SK-N-SH treated with all-trans-retinoic acid at 6 μM for 48 hours (cell line): ENCODE data around the gene ARID1B.

ENCODE experiments used
- ATAC-seq: fragments of 200-7000 bp; cut with Tn5 transposase; 3 replicates; pipeline ENCODE4 v1.9.1; 2020; ENCODE audit warnings: mild to moderate bottlenecking, moderate library complexity
- ARNTL ChIP-seq: fragments of 450-650 bp; formaldehyde crosslinking; IDR thresholded peaks from 2 replicates; pipeline ENCODE4 v1.5.0; 2020; ENCODE audit warnings: low read depth, mild to moderate bottlenecking, moderate library complexity, borderline replicate concordance
- BACH2 ChIP-seq: fragments of 250-450 bp; sonication (Bioruptor Pico); IDR thresholded peaks from 2 replicates; pipeline ENCODE4 v1.9.0; 2021; ENCODE audit warnings: mild to moderate bottlenecking, borderline replicate concordance
- CREB5 ChIP-seq: fragments of 250-450 bp; sonication (Bioruptor Pico); IDR thresholded peaks from 2 replicates; pipeline ENCODE4 v1.5.1; 2020; ENCODE audit warnings: low read depth, mild to moderate bottlenecking, moderate library complexity
- CSDC2 ChIP-seq: fragments of 250-450 bp; sonication (Bioruptor Pico); IDR thresholded peaks from 2 replicates; pipeline ENCODE4 v1.5.0; 2020; ENCODE audit warnings: mild to moderate bottlenecking, moderate library complexity
- CSRNP3 ChIP-seq: fragments of 250-450 bp; sonication (Bioruptor Pico); IDR thresholded peaks from 2 replicates; pipeline ENCODE4 v1.5.1; 2021; ENCODE audit warnings: mild to moderate bottlenecking, moderate library complexity
- ESRRG ChIP-seq: fragments of 250-450 bp; sonication (Bioruptor Pico); IDR thresholded peaks from 2 replicates; pipeline ENCODE4 v1.6.1; 2021; ENCODE audit warnings: mild to moderate bottlenecking
- GLIS3 ChIP-seq: fragments of 250-450 bp; sonication (Bioruptor Pico); IDR thresholded peaks from 2 replicates; pipeline ENCODE4 v1.5.0; 2020; ENCODE audit warnings: mild to moderate bottlenecking, moderate library complexity
- ISL1 ChIP-seq: fragments of 250-450 bp; sonication (Bioruptor Pico); IDR thresholded peaks from 2 replicates; pipeline ENCODE4 v2.1.2; 2022; ENCODE audit warnings: mild to moderate bottlenecking, moderate library complexity
- OSR1 ChIP-seq: fragments of 250-450 bp; sonication (Bioruptor Pico); IDR thresholded peaks from 2 replicates; pipeline ENCODE4 v1.8.0; 2022; ENCODE audit warnings: moderate library complexity, mild to moderate bottlenecking, inconsistent platforms
- PATZ1 ChIP-seq: fragments of 250-450 bp; sonication (Bioruptor Pico); IDR thresholded peaks from 2 replicates; pipeline ENCODE4 v1.8.0; 2020; ENCODE audit warnings: mild to moderate bottlenecking, moderate library complexity, borderline replicate concordance
- POU6F1 ChIP-seq: fragments of 250-450 bp; sonication (Bioruptor Pico); IDR thresholded peaks from 2 replicates; pipeline ENCODE4 v1.8.0; 2021; ENCODE audit warnings: low read depth, mild to moderate bottlenecking, moderate library complexity, borderline replicate concordance
- RARB ChIP-seq: fragments of 250-450 bp; sonication (Bioruptor Pico); IDR thresholded peaks from 2 replicates; pipeline ENCODE4 v1.8.0; 2021; ENCODE audit warnings: mild to moderate bottlenecking, moderate library complexity
- SNAI2 ChIP-seq: fragments of 250-450 bp; sonication (Bioruptor Pico); IDR thresholded peaks from 2 replicates; pipeline ENCODE4 v1.5.0; 2020; ENCODE audit warnings: mild to moderate bottlenecking, moderate library complexity
- TCF4 ChIP-seq: fragments of 250-450 bp; sonication (Bioruptor Pico); IDR thresholded peaks from 2 replicates; pipeline ENCODE4 v1.8.0; 2021; ENCODE audit warnings: mild to moderate bottlenecking, moderate library complexity, borderline replicate concordance
- TSHZ2 ChIP-seq: fragments of 250-450 bp; sonication (Bioruptor Pico); IDR thresholded peaks from 2 replicates; pipeline ENCODE4 v1.5.0; 2020; ENCODE audit warnings: mild to moderate bottlenecking, moderate library complexity
- ZC3H10 ChIP-seq: fragments of 250-450 bp; sonication (Bioruptor Pico); IDR thresholded peaks from 2 replicates; pipeline ENCODE4 v1.5.1; 2021; ENCODE audit warnings: mild to moderate bottlenecking, moderate library complexity
- ZFP3 ChIP-seq: fragments of 250-450 bp; sonication (Bioruptor Pico); IDR thresholded peaks from 2 replicates; pipeline ENCODE4 v1.5.0; 2020; ENCODE audit warnings: mild to moderate bottlenecking, moderate library complexity
- ZFP30 ChIP-seq: fragments of 450-650 bp; formaldehyde crosslinking; IDR thresholded peaks from 2 replicates; pipeline ENCODE4 v1.5.0; 2022; ENCODE audit warnings: mild to moderate bottlenecking, moderate library complexity
- ZNF565 ChIP-seq: fragments of 450-650 bp; formaldehyde crosslinking; conservative IDR thresholded peaks from 2 replicates; pipeline ENCODE4 v1.5.0; 2020; ENCODE audit warnings: low read depth, mild to moderate bottlenecking, moderate library complexity
- ZNF70 ChIP-seq: fragments of 450-650 bp; formaldehyde crosslinking; IDR thresholded peaks from 2 replicates; pipeline ENCODE4 v1.5.0; 2020; ENCODE audit warnings: mild to moderate bottlenecking, moderate library complexity
- ZNF8 ChIP-seq: fragments of 450-650 bp; formaldehyde crosslinking; IDR thresholded peaks from 2 replicates; pipeline ENCODE4 v1.5.0; 2020; ENCODE audit warnings: mild to moderate bottlenecking, moderate library complexity

Gene ARID1B

GRCh38 chr6:157230910-157231309, 453.7 kb downstream of the ARID1B start:
- TF ChIP-seq ESRRG (no peak), ARNTL (no peak), ZNF8 (CRISPR knock-in tag) (no peak), ZNF70 (no peak)
- no peak for ATAC-seq

GRCh38 chr6:157232161-157232895, 455.1 kb downstream of the ARID1B start:
- no peak for ATAC-seq
- no peak for TF ChIP-seq RARB (CRISPR knock-in tag)
- TF ChIP-seq BACH2, result no peak
- no peak for TF ChIP-seq CSDC2
- no peak for TF ChIP-seq CREB5 (CRISPR knock-in tag)
- TF ChIP-seq POU6F1 (CRISPR knock-in tag), result no peak
- TF ChIP-seq TSHZ2 (CRISPR knock-in tag), result no peak
- TF ChIP-seq SNAI2, result no peak
- TF ChIP-seq ZNF565 (CRISPR knock-in tag), result no peak
- TF ChIP-seq ZNF8 (CRISPR knock-in tag), result no peak
- no peak for TF ChIP-seq ZNF70
- no peak for TF ChIP-seq TCF4
- no peak for TF ChIP-seq CSRNP3 (CRISPR knock-in tag)
- no peak for TF ChIP-seq ZC3H10 (CRISPR knock-in tag)
- no peak for TF ChIP-seq ISL1 (CRISPR knock-in tag)
- no peak for TF ChIP-seq OSR1 (CRISPR knock-in tag)
- TF ChIP-seq ZFP3 (CRISPR knock-in tag), result no peak
- no peak for TF ChIP-seq GLIS3 (CRISPR knock-in tag)
- TF ChIP-seq ZFP30 (CRISPR knock-in tag), result no peak

- no peak for ATAC-seq
- TF ChIP-seq ZNF565 (CRISPR knock-in tag) (no peak), ESRRG (no peak), PATZ1 (CRISPR knock-in tag) (no peak), ISL1 (CRISPR knock-in tag) (no peak), BACH2 (no peak), POU6F1 (CRISPR knock-in tag) (no peak), GLIS3 (CRISPR knock-in tag) (no peak)
Measured at GRCh38 chr6:157233156-157233555, 456.0 kb downstream of the ARID1B start.
